Osteocyte (in vitro differentiated cells): ENCODE measurements around the gene TRPV2. TPM values are rescaled to one million over a fixed set of nuclear protein-coding genes. Genes with fewer than 3 reads are reported as not detected.
A peak's percentile ranks its signal among the peaks of the same experiment; 100 is the strongest.

Source experiments
- DNase-seq: peaks from one replicate; pipeline ENCODE4 v3.0.0; 2021; ENCODE audit warnings: mixed read lengths; ENCODE audit not compliant: unreplicated experiment; ENCODE audit errors: extremely low spot score
- H3K27ac Mint-ChIP-seq: one replicate; pipeline ENCODE4 v1.8.0; 2021; ENCODE audit warnings: mild to moderate bottlenecking, mixed read lengths; ENCODE audit not compliant: unreplicated experiment
- H3K27me3 Mint-ChIP-seq: one replicate; pipeline ENCODE4 v1.8.0; 2021; ENCODE audit warnings: mixed read lengths; ENCODE audit not compliant: unreplicated experiment
- H3K36me3 Mint-ChIP-seq: one replicate; pipeline ENCODE4 v1.8.0; 2021; ENCODE audit warnings: mixed read lengths; ENCODE audit not compliant: unreplicated experiment
- H3K4me1 Mint-ChIP-seq: one replicate; pipeline ENCODE4 v1.8.0; 2021; ENCODE audit warnings: mixed read lengths; ENCODE audit not compliant: unreplicated experiment
- H3K4me3 Mint-ChIP-seq: one replicate; pipeline ENCODE4 v1.8.0; 2021; ENCODE audit warnings: mild to moderate bottlenecking, moderate library complexity, mixed read lengths; ENCODE audit not compliant: unreplicated experiment
- H3K9me3 Mint-ChIP-seq: one replicate; pipeline ENCODE4 v1.8.0; 2021; ENCODE audit warnings: mixed read lengths; ENCODE audit not compliant: unreplicated experiment
- total RNA-seq: library from RNA; stranded (reverse); gene quantifications from 2 replicates; pipeline ENCODE4 v1.2.1, GENCODE V29; 2021
- TF ChIP-seq, protein P1 (sequence below): fragments of 200-600 bp; sonication (generic); IDR thresholded peaks from 2 replicates; pipeline ENCODE4 v1.5.0; 2021; ENCODE audit warnings: antibody characterized with exemption, mild to moderate bottlenecking, moderate library complexity

TRPV2 gene
- total RNA-seq, 1 donor from 2014 or later, result 1.3 TPM

DNA sequence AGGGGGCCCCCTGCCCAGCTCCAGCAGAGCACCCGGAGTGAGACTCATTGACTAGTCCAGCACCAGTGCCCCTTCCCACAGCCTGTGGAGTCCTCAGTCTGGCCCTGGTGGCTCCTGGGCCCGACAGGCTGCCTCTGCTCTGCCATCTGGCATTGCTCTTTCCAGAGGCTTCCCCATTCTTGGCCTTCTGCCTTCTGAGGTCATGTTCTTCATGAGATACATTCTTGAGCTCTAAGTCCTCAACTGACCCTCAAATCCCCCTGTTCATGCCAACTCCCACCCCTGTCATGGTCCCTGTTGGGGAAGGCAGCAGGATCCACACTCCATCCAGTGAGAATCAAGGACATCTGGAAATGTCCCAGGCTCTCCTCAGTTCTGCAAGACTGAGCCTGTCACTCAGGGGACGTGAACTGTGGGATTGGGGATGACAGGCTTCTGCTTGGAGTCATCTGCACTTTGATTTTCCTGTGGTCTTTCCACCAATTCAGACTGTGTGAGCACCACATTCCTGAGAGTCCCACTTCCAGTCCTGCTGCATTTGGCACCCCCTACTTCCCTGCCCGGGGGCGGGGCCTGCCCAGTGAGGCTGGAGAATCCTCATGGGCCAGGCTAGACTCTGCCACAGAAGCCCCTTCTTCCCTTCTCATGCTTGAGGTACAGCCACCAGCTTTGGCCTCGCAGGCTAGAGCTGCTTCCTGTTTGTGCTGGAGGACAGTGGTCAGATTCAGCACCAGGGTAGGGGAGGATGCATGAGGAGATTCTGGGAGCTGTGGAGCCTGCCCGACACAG is 2.7 kb downstream of the TRPV2 start:
- TF ChIP-seq, protein P1, sequence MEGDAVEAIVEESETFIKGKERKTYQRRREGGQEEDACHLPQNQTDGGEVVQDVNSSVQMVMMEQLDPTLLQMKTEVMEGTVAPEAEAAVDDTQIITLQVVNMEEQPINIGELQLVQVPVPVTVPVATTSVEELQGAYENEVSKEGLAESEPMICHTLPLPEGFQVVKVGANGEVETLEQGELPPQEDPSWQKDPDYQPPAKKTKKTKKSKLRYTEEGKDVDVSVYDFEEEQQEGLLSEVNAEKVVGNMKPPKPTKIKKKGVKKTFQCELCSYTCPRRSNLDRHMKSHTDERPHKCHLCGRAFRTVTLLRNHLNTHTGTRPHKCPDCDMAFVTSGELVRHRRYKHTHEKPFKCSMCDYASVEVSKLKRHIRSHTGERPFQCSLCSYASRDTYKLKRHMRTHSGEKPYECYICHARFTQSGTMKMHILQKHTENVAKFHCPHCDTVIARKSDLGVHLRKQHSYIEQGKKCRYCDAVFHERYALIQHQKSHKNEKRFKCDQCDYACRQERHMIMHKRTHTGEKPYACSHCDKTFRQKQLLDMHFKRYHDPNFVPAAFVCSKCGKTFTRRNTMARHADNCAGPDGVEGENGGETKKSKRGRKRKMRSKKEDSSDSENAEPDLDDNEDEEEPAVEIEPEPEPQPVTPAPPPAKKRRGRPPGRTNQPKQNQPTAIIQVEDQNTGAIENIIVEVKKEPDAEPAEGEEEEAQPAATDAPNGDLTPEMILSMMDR, result no peak
- H3K27ac Mint-ChIP-seq, result peak overlapping the region; percentile 63

DNA sequence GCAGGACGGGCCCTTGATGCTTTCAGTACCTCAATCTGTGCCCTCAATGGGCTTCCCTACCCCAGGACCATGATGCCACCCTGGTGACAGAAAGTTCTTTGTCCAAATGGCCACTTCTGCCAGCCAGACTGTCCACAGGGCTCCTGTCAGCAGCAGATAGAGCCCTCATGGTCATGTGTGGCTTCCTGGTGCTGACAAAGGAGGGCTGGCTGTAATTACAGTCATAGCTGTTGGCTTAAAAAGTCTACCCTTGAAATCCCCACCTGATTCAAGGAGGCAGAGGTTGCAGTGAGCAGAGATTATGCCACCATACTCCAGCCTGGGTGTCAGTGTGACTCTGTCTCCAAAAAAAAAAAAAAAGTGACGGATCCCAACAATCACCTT is 3.3 kb downstream of the TRPV2 start:
- H3K4me3 Mint-ChIP-seq, result no peak overlapping the region
- TF ChIP-seq, protein P1, result no peak
- peaks cover 29% of the 10 kb centered on the region for H3K4me1 Mint-ChIP-seq
- no peaks in the 10 kb centered on the region for H3K9me3 Mint-ChIP-seq
- peak overlapping the region; percentile 63 for H3K27ac Mint-ChIP-seq
- H3K36me3 Mint-ChIP-seq, result no peaks in the 10 kb centered on the region
- DNase-seq, result no peak
- H3K27me3 Mint-ChIP-seq, result no peaks in the 10 kb centered on the region

More for the DNA sequence above, 2.7 kb downstream of the TRPV2 start:
- Mint-ChIP-seq H3K27me3 (no peaks in the 10 kb centered on the region), H3K4me1 (peaks cover 29% of the 10 kb centered on the region), H3K4me3 (no peak overlapping the region), H3K9me3 (no peaks in the 10 kb centered on the region), H3K36me3 (no peaks in the 10 kb centered on the region)
- no peak for DNase-seq

DNA sequence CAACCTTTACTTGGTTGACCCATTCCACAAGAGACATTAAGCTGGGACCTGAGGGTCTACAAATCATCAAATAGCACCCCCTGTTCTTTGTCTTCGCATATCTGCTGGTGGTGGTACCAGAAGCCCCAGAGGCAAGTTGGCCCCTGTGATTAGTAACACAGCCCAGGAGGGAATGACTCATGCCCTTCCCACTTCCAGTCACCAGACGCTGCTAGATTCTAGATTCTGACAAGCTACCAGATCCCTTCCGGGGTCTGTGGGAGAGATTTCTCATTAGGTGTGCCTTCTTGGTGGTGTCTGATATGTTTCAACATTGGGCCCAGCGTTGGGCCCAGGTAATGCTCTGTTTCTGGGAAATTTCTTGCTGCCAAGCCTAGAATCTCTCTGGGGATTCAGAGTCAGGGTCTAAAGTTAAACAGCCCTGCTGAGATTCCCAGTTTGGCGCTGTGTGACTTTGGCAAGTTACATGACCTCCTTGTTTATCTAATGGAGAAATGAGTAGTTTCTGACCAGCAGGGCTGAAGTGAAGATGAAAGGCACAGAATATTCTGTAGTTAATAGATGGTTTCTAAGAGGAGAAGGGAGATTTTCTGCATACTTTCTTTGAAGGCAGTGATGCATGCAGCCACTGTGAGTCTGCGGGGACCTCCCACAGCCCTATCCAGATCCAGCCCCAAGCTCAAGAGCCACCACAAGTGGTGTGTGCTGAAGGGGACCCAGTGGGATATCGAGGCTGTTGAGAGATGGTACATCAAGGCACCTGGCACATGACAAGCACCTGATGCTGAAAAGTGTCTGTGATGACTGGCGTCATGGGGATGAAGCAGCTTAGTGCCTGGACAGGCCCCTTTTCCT is 3.9 kb downstream of the TRPV2 start:
- Mint-ChIP-seq H3K36me3 (no peaks in the 10 kb centered on the region), H3K9me3 (no peaks in the 10 kb centered on the region), H3K4me3 (peak overlapping the region; percentile 5), H3K27me3 (no peaks in the 10 kb centered on the region), H3K27ac (peak overlapping the region; percentile 63), H3K4me1 (peaks cover 29% of the 10 kb centered on the region)
- TF ChIP-seq, protein P1, result no peak
- no peak for DNase-seq

DNA sequence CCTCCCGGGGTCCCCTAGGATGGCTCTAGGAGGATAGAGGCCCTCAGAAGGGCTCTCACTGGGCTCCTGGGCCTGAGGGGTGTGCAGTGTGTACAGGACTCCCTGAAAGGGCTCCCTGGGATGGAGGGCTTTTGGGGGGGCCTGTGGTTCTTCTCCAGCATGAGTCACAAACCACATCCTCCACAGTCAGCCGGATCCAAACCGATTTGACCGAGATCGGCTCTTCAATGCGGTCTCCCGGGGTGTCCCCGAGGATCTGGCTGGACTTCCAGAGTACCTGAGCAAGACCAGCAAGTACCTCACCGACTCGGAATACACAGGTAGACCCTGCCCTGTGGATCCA is 4.5 kb downstream of the TRPV2 start:
- TF ChIP-seq, protein P1, result no peak
- no peaks in the 10 kb centered on the region for H3K36me3 Mint-ChIP-seq
- no peak for DNase-seq
- no peaks in the 10 kb centered on the region for H3K9me3 Mint-ChIP-seq
- no peak overlapping the region for H3K4me3 Mint-ChIP-seq
- H3K27ac Mint-ChIP-seq, result peak overlapping the region; percentile 63
- H3K27me3 Mint-ChIP-seq, result no peaks in the 10 kb centered on the region
- H3K4me1 Mint-ChIP-seq, result peaks cover 29% of the 10 kb centered on the region

DNA sequence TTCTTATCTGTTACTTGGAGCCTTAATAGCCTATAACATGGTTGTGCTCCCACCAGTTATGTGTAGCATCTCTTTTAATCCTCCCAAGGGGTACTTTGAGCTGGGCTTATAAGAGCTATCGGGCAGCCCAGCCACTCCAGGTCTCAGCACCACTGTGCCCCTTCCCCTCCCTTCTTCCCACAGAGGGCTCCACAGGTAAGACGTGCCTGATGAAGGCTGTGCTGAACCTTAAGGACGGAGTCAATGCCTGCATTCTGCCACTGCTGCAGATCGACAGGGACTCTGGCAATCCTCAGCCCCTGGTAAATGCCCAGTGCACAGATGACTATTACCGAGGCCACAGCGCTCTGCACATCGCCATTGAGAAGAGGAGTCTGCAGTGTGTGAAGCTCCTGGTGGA is 7.0 kb downstream of the TRPV2 start:
- Mint-ChIP-seq H3K4me3 (no peak overlapping the region), H3K36me3 (no peaks in the 10 kb centered on the region), H3K4me1 (peaks cover 29% of the 10 kb centered on the region), H3K27ac (no peak overlapping the region), H3K9me3 (no peaks in the 10 kb centered on the region), H3K27me3 (no peaks in the 10 kb centered on the region)
- no peak for DNase-seq
- TF ChIP-seq, protein P1, result no peak
